Sigmoid colon (tissue), 7 donors: ENCODE data around the gene EYA3. TPM values are rescaled to one million over a fixed set of nuclear protein-coding genes. Genes with fewer than 3 reads are reported as not detected.
"Not testable (repeated sequence)": the region's sequence is repeated elsewhere in the genome, so short reads cannot be mapped to it uniquely, and the experiment has no call there.

ENCODE experiments used
- DNase-seq: peaks from one replicate; pipeline ENCODE4 v3.0.0-alpha.2; 2019
- H3K27ac ChIP-seq, 4 donors: fragments of 200-600 bp; sonication (generic); one replicate each; pipeline ENCODE4 v1.5.1; 2016 to 2019; ENCODE audit warnings: mild to moderate bottlenecking in 1 of 4
- H3K27me3 ChIP-seq, 3 donors: fragments of 200-600 bp; sonication (generic); one replicate each; pipeline ENCODE4 v1.5.1; 2019; ENCODE audit warnings: mild to moderate bottlenecking in 1 of 3
- H3K36me3 ChIP-seq, 4 donors: fragments of 200-600 bp; sonication (generic); one replicate each; pipeline ENCODE4 v1.5.1; 2016 to 2019
- H3K4me1 ChIP-seq, 4 donors: fragments of 200-600 bp; sonication (generic); one replicate each; pipeline ENCODE4 v1.5.1; 2017 to 2019
- H3K4me3 ChIP-seq, 4 donors: fragments of 200-600 bp; sonication (generic); one replicate each; pipeline ENCODE4 v1.5.1; 2017 to 2019; ENCODE audit warnings: mild to moderate bottlenecking in 2 of 4, moderate library complexity in 1 of 4
- H3K9me3 ChIP-seq, 4 donors: fragments of 200-600 bp in 3 of 4; sonication (generic) in 3 of 4; one replicate each; pipeline versions ENCODE4 v1.5.1 to v1.6.1; 2013 to 2019
- CTCF ChIP-seq, 4 experiments: fragments of 450-650 bp in 3 of 4; fragments of 200-600 bp in 1 of 4; IDR thresholded peaks; one replicate each; pipeline ENCODE4 v1.5.1; 2016 to 2019; ENCODE audit warnings: antibody characterized with exemption in 4 of 4, mild to moderate bottlenecking in 3 of 4, moderate library complexity in 2 of 4
- EP300 ChIP-seq, 4 donors: sonication (generic); formaldehyde crosslinking; IDR thresholded peaks; one replicate each; pipeline ENCODE4 v1.6.1; 2017; ENCODE audit warnings: antibody characterized with exemption in 4 of 4
- POLR2A ChIP-seq, 2 donors: fragments of 450-650 bp; IDR thresholded peaks; one replicate each; pipeline ENCODE4 v1.6.1; 2016; ENCODE audit warnings: antibody characterized with exemption in 2 of 2, mild to moderate bottlenecking in 2 of 2, moderate library complexity in 2 of 2
- POLR2AphosphoS5 ChIP-seq, 4 donors: sonication (generic); formaldehyde crosslinking; IDR thresholded peaks; one replicate each; pipeline ENCODE4 v1.6.1; 2017; ENCODE audit warnings: antibody characterized with exemption in 4 of 4
- WGBS, 2 donors: extraction: QIAGEN DNeasy Blood & Tissue Kit; methylation state at CpG; one replicate each; pipeline ENCODE4 v1.1.7; 2013; 5-methylcytosine and 5-hydroxymethylcytosine counted together
- intact Hi-C: fragments of 100-400 bp; cut with DNase I; formaldehyde crosslinking; loops from one replicate; pipeline ENCODE4 v1.15.1; 2023
- polyA plus RNA-seq, 3 donors: library from polyadenylated mRNA; stranded (reverse); fragments of 200-250 nt; gene quantifications; one replicate each; pipeline ENCODE4 v1.2.3, GENCODE V29; 2013
- total RNA-seq, 4 donors: library from RNA; depleted of rRNA; stranded (reverse); fragments of >200 nt; gene quantifications; one replicate each; pipeline ENCODE4 v1.1.0, GENCODE V29; 2016
- donor health status: healthy with polysubstance abuse.
- donor health status: Bipolar disorder and iron deficiency.
- donor health status: healthy.

EYA3 gene
- total and polyA plus RNA-seq, 7 donors = 2.4 to 10.0 (median 7.9) TPM

- H3K27ac ChIP-seq = no peak overlapping the region
- WGBS, 2 donors = 98% methylated on average over 10 of the region's 10 CpGs
- TF ChIP-seq CTCF (IDR thresholded peaks at IDR 0.05) (no peak), POLR2AphosphoS5 (IDR thresholded peaks at IDR 0.05) (no peak), EP300 (IDR thresholded peaks at IDR 0.05) (no peak)
- intact Hi-C loops = no loop called here
- H3K4me1 ChIP-seq = no peaks in the 10 kb centered on the region
- no peaks in the 10 kb centered on the region for H3K9me3 ChIP-seq
- H3K4me3 ChIP-seq = no peak overlapping the region
- H3K27me3 ChIP-seq = no peaks in the 10 kb centered on the region
- H3K36me3 ChIP-seq = peaks cover 0 to 69% (median 13%) of the 10 kb centered on the region in 4 donors
- DNase-seq = no peak
These were observed 85.8 kb downstream of the EYA3 start for GRCh38 chr1:28002600-28002999.

GRCh38 chr1:27999055-27999454 is 89.4 kb downstream of the EYA3 start:
- Histone ChIP-seq H3K4me3 (no peak overlapping the region), H3K9me3 (no peaks in the 10 kb centered on the region), H3K4me1 (no peaks in the 10 kb centered on the region), H3K27me3 (no peaks in the 10 kb centered on the region), H3K27ac (no peak overlapping the region), H3K36me3 (peaks cover 6 to 90% (median 24%) of the 10 kb centered on the region in 4 donors)
- TF ChIP-seq POLR2A (IDR thresholded peaks at IDR 0.05) = no peak
- TF ChIP-seq POLR2AphosphoS5 (IDR thresholded peaks at IDR 0.05) = no peak
- TF ChIP-seq EP300 (IDR thresholded peaks at IDR 0.05) = no peak
- no peak for TF ChIP-seq CTCF (IDR thresholded peaks at IDR 0.05)
- WGBS, 2 donors = 95 to 97% methylated on average over 1 of the region's 1 CpG
- intact Hi-C loops = no loop called here
- DNase-seq = no peak

GRCh38 chr1:27994526-27994925 is 93.9 kb downstream of the EYA3 start:
- H3K9me3 ChIP-seq, H3K4me1 ChIP-seq, H3K27ac ChIP-seq, DNase-seq, intact Hi-C loops, H3K27me3 ChIP-seq, H3K4me3 ChIP-seq: not testable (repeated sequence)
- WGBS, 2 donors = 98% methylated on average over 6 of the region's 6 CpGs
- peaks cover 6 to 100% (median 34%) of the 10 kb centered on the region in 4 donors for H3K36me3 ChIP-seq

- H3K9me3 ChIP-seq = no peaks in the 10 kb centered on the region
- WGBS, 2 donors = 62 to 73% methylated on average over 1 of the region's 1 CpG
- TF ChIP-seq POLR2AphosphoS5 (IDR thresholded peaks at IDR 0.05) (no peak), POLR2A (IDR thresholded peaks at IDR 0.05) (no peak), EP300 (IDR thresholded peaks at IDR 0.05) (no peak), CTCF (IDR thresholded peaks at IDR 0.05) (no peak)
- H3K4me1 ChIP-seq = no peaks in the 10 kb centered on the region
- peaks cover 7 to 100% (median 37%) of the 10 kb centered on the region in 4 donors for H3K36me3 ChIP-seq
- no peak overlapping the region for H3K4me3 ChIP-seq
- no peak for DNase-seq
- H3K27ac ChIP-seq = no peak overlapping the region
- H3K27me3 ChIP-seq = no peaks in the 10 kb centered on the region
- intact Hi-C loops = no loop called here
These were observed 94.3 kb downstream of the EYA3 start for GRCh38 chr1:27994060-27994459.

GRCh38 chr1:27993241-27993640 is 95.2 kb downstream of the EYA3 start:
- H3K4me1 ChIP-seq = no peaks in the 10 kb centered on the region
- H3K27me3 ChIP-seq = no peaks in the 10 kb centered on the region
- H3K36me3 ChIP-seq = peaks cover 11 to 100% (median 37%) of the 10 kb centered on the region in 4 donors
- no peak for DNase-seq
- H3K9me3 ChIP-seq = no peaks in the 10 kb centered on the region
- WGBS, 2 donors = 76 to 81% methylated on average over 3 of the region's 3 CpGs
- no peak overlapping the region for H3K27ac ChIP-seq
- TF ChIP-seq POLR2A (IDR thresholded peaks at IDR 0.05) (no peak), POLR2AphosphoS5 (IDR thresholded peaks at IDR 0.05) (no peak), CTCF (IDR thresholded peaks at IDR 0.05) (no peak), EP300 (IDR thresholded peaks at IDR 0.05) (no peak)
- intact Hi-C loops = no loop called here
- H3K4me3 ChIP-seq = no peak overlapping the region
